Measurements from ENCODE around the gene DUSP22.

DUSP22 gene

GRCh38 chr6:268394-268935, 23.8 kb upstream of the DUSP22 start:
- no peaks in the 10 kb centered on the region for H3K9me3 ChIP-seq
- no peak for TF ChIP-seq CTCF (IDR thresholded peaks at IDR 0.05)
- intact Hi-C loops (cut with DNase I; ENCODE audit: low total_unique reads) = no loop called here
- H3K4me3 ChIP-seq = no peak overlapping the region
- DNase-seq = no peak
- H3K36me3 ChIP-seq = no peaks in the 10 kb centered on the region
- no peak overlapping the region for H3K27ac ChIP-seq
- H3K27me3 ChIP-seq = no peaks in the 10 kb centered on the region
- no peaks in the 10 kb centered on the region for H3K4me1 ChIP-seq

DNA sequence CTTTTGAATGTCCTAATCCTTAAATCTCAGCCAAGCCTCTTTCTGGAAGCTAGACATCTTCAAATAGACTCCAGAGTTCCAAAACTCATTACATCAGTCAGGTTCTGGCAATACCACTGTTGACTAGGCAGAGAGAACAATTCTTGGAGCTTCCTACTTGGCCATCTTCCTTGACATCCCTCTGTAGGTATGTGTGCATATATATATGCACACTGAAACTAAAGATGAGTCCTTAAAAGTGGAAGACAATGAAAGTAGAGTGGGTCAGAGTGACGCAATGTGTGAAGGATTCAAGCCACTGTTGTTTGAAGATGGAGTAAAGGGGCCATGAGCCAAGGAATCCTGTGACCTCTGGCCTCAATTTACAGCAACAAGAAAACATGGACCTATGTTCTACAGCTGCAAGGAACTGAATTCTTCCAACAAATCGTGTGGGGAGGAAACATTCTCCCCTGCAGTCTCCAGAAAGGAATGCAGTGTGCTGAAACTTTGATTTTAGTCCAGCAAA, 18.7 kb upstream of the DUSP22 start:
- H3K27me3 ChIP-seq = no peaks in the 10 kb centered on the region
- H3K4me3 ChIP-seq = no peak overlapping the region
- H3K36me3 ChIP-seq = no peaks in the 10 kb centered on the region
- intact Hi-C loops (cut with DNase I; ENCODE audit: low total_unique reads) = no loop called here
- no peaks in the 10 kb centered on the region for H3K9me3 ChIP-seq
- H3K27ac ChIP-seq = no peak overlapping the region
- no peak for DNase-seq
- no peak for TF ChIP-seq CTCF (IDR thresholded peaks at IDR 0.05)
- no peaks in the 10 kb centered on the region for H3K4me1 ChIP-seq

GRCh38 chr6:277746-278145, 14.5 kb upstream of the DUSP22 start:
- Histone ChIP-seq H3K27ac (no peak overlapping the region), H3K36me3 (no peaks in the 10 kb centered on the region), H3K9me3 (no peaks in the 10 kb centered on the region), H3K27me3 (peaks cover 0 to 11% of the 10 kb centered on the region in 2 donors), H3K4me3 (no peak overlapping the region), H3K4me1 (no peaks in the 10 kb centered on the region)
- no peak for DNase-seq
- intact Hi-C loops (cut with DNase I; ENCODE audit: low total_unique reads) = no loop called here
- no peak for TF ChIP-seq CTCF (IDR thresholded peaks at IDR 0.05)

DNA sequence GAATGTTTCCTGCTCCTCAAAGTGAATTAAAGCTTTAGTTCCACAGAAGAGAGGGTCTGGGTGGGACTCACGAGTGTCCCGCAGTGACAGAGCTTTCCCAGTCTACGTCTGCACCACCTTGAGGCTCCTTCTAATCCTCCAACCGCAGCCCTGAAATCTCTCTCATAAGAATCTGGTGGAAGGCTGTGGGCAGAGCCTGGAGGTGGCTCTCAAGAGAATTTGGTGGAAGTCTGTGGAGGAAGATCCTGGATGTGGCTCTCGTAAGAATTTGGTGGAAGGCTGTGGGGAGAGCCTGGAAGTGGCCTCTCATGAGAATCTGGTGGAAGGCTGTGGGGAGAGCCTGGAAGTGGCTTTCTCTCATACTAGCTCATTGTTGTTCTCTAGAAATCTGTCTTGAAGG, 13.8 kb upstream of the DUSP22 start:
- DNase-seq = no peak
- Histone ChIP-seq H3K4me3 (no peak overlapping the region), H3K36me3 (no peaks in the 10 kb centered on the region), H3K4me1 (no peaks in the 10 kb centered on the region), H3K27ac (no peak overlapping the region), H3K9me3 (no peaks in the 10 kb centered on the region), H3K27me3 (peaks cover 0 to 19% of the 10 kb centered on the region in 2 donors)
- intact Hi-C loops (cut with DNase I; ENCODE audit: low total_unique reads) = no loop called here
- TF ChIP-seq CTCF (IDR thresholded peaks at IDR 0.05) = no peak

DNA sequence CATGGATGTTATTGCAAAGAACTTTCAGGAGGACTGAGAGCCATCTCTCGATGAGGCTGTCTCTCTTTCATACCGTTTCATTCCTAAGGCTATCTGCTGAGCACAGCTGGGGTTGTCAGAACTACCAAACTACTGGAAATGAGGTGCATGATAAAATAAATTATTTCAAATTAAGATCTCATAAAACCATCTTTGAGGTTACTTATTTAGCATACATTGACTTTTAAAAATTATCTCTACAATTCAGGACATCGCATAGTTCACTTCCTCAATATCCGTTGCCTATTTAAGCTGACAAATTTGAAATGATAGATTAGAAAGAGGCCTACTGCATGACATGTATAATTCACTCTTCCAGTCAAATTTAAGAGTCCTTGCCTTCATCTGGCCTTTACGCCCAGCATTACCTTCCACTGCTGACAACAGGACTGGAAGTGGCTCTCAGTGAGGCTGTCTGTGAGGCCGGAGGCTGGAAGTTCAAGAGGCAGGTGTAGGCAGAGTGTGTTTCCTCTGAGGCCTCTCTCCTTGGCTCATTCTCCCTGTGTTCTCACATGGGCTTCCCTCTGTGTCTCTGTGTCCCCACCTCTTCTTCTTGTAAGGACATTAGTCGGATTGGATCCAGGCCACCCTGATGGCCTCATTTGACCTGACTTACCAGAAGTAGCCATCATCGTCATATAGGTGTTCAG, 12.8 kb upstream of the DUSP22 start:
- H3K4me1 ChIP-seq = no peaks in the 10 kb centered on the region
- H3K9me3 ChIP-seq = no peaks in the 10 kb centered on the region
- H3K27ac ChIP-seq = no peak overlapping the region
- no peak for TF ChIP-seq CTCF (IDR thresholded peaks at IDR 0.05)
- H3K27me3 ChIP-seq = peaks cover 0 to 19% of the 10 kb centered on the region in 2 donors
- no peaks in the 10 kb centered on the region for H3K36me3 ChIP-seq
- no peak for DNase-seq
- H3K4me3 ChIP-seq = no peak overlapping the region
- intact Hi-C loops (cut with DNase I; ENCODE audit: low total_unique reads) = no loop called here

Data from tibial artery (tissue), 4 donors.